K562 (cell line): ENCODE measurements around the gene ELF1. TPM values are rescaled to one million over a fixed set of nuclear protein-coding genes. Genes with fewer than 3 reads are reported as not detected.
A peak's percentile ranks its signal among the peaks of the same experiment; 100 is the strongest.

ENCODE experiments used
- ATAC-seq: fragments of 200-7000 bp; cut with Tn5 transposase; 3 replicates; pipeline ENCODE4 v1.9.1; 2020; ENCODE audit warnings: moderate library complexity
- BruUV-seq: library from RNA; stranded (reverse); fragments of 400-500 nt; replicated peaks from 2 replicates; lab custom pipeline; 2021; lab: Mats Ljungman, UMichigan
- CTCF ChIA-PET: fragments of 300-600 bp; formaldehyde crosslinking; extraction: SDS; loops from one replicate; lab custom pipeline; 2021; ENCODE audit warnings: low intra/inter-chr PET ratio; lab: Yijun Ruan, JAX
- POLR2A ChIA-PET: fragments of 300-600, 350-650 bp; sonication (Branson Sonifier 250); formaldehyde crosslinking; extraction: SDS; loops from one replicate; lab custom pipeline; 2021; ENCODE audit warnings: antibody characterized with exemption, inconsistent platforms; lab: Yijun Ruan, JAX
- DNase-seq, 4 experiments: peaks; one replicate each; pipeline versions ENCODE4 v3.0.0 to v3.0.0-alpha.2; 2011 to 2018; ENCODE audit warnings: low spot score in 3 of 4, mixed read lengths in 3 of 4; ENCODE audit errors: extremely low read depth in 1 of 4
- FAIRE-seq: peaks from 2 replicates; lab custom pipeline; 2011; peaks lifted over from hg19 to GRCh38; lab: Jason Lieb, UNC
- H2AFZ ChIP-seq: 2 replicates; pipeline ENCODE4 v1.6.0; 2011; ENCODE audit warnings: low read depth, low read length, control low read depth, inconsistent platforms
- H3K27ac ChIP-seq: fragments of 200-600 bp; 3 replicates; pipeline ENCODE4 v1.8.0; 2011; ENCODE audit warnings: low read depth, mild to moderate bottlenecking, control low read depth, inconsistent platforms, low read length, moderate library complexity, mixed read lengths; ENCODE audit errors: extremely low read depth
- H3K27me3 ChIP-seq, 2 experiments: fragments of 300-600 bp in 1 of 2; 2 replicates in 1 of 2; 3 replicates in 1 of 2; pipeline versions ENCODE4 v1.6.0 to v1.8.0; 2011; ENCODE audit warnings: inconsistent platforms in 2 of 2, low read length in 2 of 2, mild to moderate bottlenecking in 1 of 2, mixed read lengths in 1 of 2, moderate library complexity in 1 of 2; ENCODE audit not compliant: control insufficient read depth in 2 of 2, insufficient read depth in 2 of 2
- H3K36me3 ChIP-seq: fragments of 300-600 bp; 3 replicates; pipeline ENCODE4 v1.8.0; 2011; ENCODE audit warnings: mild to moderate bottlenecking, low read length, inconsistent platforms; ENCODE audit not compliant: control insufficient read depth, insufficient read depth
- H3K4me1 ChIP-seq, 2 experiments: fragments of 200-600 bp in 1 of 2; replicated peaks in 1 of 2; 2 replicates in 1 of 2; 3 replicates in 1 of 2; pipeline versions ENCODE4 v1.5.1 to v1.8.0; 2011; ENCODE audit warnings: inconsistent platforms in 2 of 2, low read length in 2 of 2, mild to moderate bottlenecking in 1 of 2, mixed read lengths in 1 of 2, moderate library complexity in 1 of 2; ENCODE audit not compliant: control insufficient read depth in 2 of 2, insufficient read depth in 2 of 2
- H3K4me2 ChIP-seq: 2 replicates; pipeline ENCODE4 v1.6.1; 2011; ENCODE audit warnings: low read length, control low read depth, inconsistent platforms, mixed read lengths; ENCODE audit not compliant: insufficient read depth
- H3K4me3 ChIP-seq: fragments of 200-600 bp; sonication (generic), shearing (Covaris generic); 2 replicates; pipeline ENCODE4 v1.5.1; 2016; ENCODE audit warnings: control low read depth, inconsistent platforms
- H3K79me2 ChIP-seq: fragments of 200-600 bp; 3 replicates; pipeline ENCODE4 v1.8.0; 2011; ENCODE audit warnings: low read length, inconsistent platforms; ENCODE audit not compliant: control insufficient read depth, insufficient read depth
- H3K9ac ChIP-seq, 2 experiments: 2 replicates each; pipeline versions ENCODE4 v1.6.0 to v1.6.1; 2011; ENCODE audit warnings: low read depth in 2 of 2, low read length in 2 of 2, control low read depth in 1 of 2, inconsistent platforms in 1 of 2, mild to moderate bottlenecking in 1 of 2, mixed read lengths in 1 of 2; ENCODE audit not compliant: insufficient read depth in 1 of 2
- H3K9me1 ChIP-seq: one replicate; pipeline ENCODE4 v1.6.0; 2011; ENCODE audit warnings: inconsistent platforms, mild to moderate bottlenecking, low read length, moderate library complexity; ENCODE audit not compliant: control insufficient read depth, insufficient read depth
- H3K9me3 ChIP-seq: replicated peaks from 2 replicates; pipeline ENCODE4 v1.5.1; 2011; ENCODE audit warnings: low read depth, low read length, inconsistent platforms; ENCODE audit not compliant: control insufficient read depth, insufficient read depth
- H4K20me1 ChIP-seq: replicated peaks from 2 replicates; pipeline ENCODE4 v1.6.1; 2011; ENCODE audit warnings: low read length, inconsistent platforms, mixed read lengths; ENCODE audit not compliant: control insufficient read depth, insufficient read depth
- E2F3 ChIP-seq: fragments of 250-450 bp; sonication (Bioruptor Pico); IDR thresholded peaks from 2 replicates; pipeline ENCODE4 v1.4.0; 2020; ENCODE audit warnings: mild to moderate bottlenecking
- HMBOX1 ChIP-seq: sonication (generic); IDR thresholded peaks from 2 replicates; pipeline ENCODE4 v1.6.1; 2016
- MEIS2 ChIP-seq: fragments of 450-650 bp; IDR thresholded peaks from 2 replicates; pipeline ENCODE4 v1.6.1; 2014; ENCODE audit warnings: mild to moderate bottlenecking; ENCODE audit not compliant: partially characterized antibody
- PKNOX1 ChIP-seq: fragments of 450-650 bp; IDR thresholded peaks from 2 replicates; pipeline ENCODE4 v1.6.1; 2016
- ZFX ChIP-seq: sonication (generic); formaldehyde crosslinking; IDR thresholded peaks from 2 replicates; pipeline ENCODE4 v1.8.0; 2022; ENCODE audit warnings: mild to moderate bottlenecking, missing genetic modification reagents, moderate library complexity
- ZNF224 ChIP-seq: sonication (generic); formaldehyde crosslinking; IDR thresholded peaks from 2 replicates; pipeline ENCODE4 v1.8.0; 2022; ENCODE audit warnings: mild to moderate bottlenecking, missing genetic modification reagents
- ZNF592 ChIP-seq: fragments of 450-650 bp; IDR thresholded peaks from 2 replicates; pipeline ENCODE4 v1.6.1; 2017; ENCODE audit warnings: antibody characterized with exemption, mild to moderate bottlenecking
- WGBS: fragments of 100-300 bp; shearing (Covaris generic); methylation state at CpG from one replicate; pipeline ENCODE4 v1.1.6; 2016; ENCODE audit warnings: low coverage, mixed read lengths; ENCODE audit not compliant: insufficient coverage; ENCODE audit errors: missing lambda C conversion rate; 5-methylcytosine and 5-hydroxymethylcytosine counted together
- in situ Hi-C: fragments of 300-500 bp; cut with MboI; formaldehyde crosslinking; loops from 4 replicates; pipeline ENCODE4 v1.15.0; 2018; ENCODE audit warnings: inconsistent platforms, mixed read lengths
- intact Hi-C: fragments of 100-400 bp; cut with micrococcal nuclease; formaldehyde crosslinking; loops from 2 replicates; pipeline ENCODE4 v1.14.2; 2022
- polyA plus RNA-seq, 8 experiments: library from polyadenylated mRNA; depleted of rRNA in 4 of 8; stranded (reverse) in 5 of 8; unstranded in 3 of 8; fragments of >200 nt; fragmentation: Nextera tagmentation in 2 of 8; fragmentation: Illumina TruSeq in 1 of 8; extraction: Ambion mirVana in 2 of 8; extraction: Trizol in 1 of 8; gene quantifications; 2 replicates each; pipeline versions ENCODE4 v1.2.1 to v1.2.3, GENCODE V29; 2011 to 2014; ENCODE audit warnings: inconsistent platforms in 1 of 8, missing spikeins in 1 of 8
- total RNA-seq, 7 experiments: library from RNA; depleted of rRNA in 6 of 7; stranded (reverse); fragments of >200 nt in 6 of 7; fragmentation: Illumina TruSeq in 2 of 7; extraction: Trizol in 2 of 7; gene quantifications; 2 replicates each; pipeline versions ENCODE4 v1.2.1 to v1.2.3, GENCODE V29; 2011 to 2021; ENCODE audit warnings: low replicate concordance in 1 of 7
- TF ChIP-seq, protein P1 (sequence below): fragments of 250-450 bp; sonication (Bioruptor Pico); IDR thresholded peaks from 2 replicates; pipeline ENCODE4 v1.4.0; 2020; ENCODE audit warnings: mild to moderate bottlenecking, moderate library complexity

ELF1 gene
- total and polyA plus RNA-seq, 9 of the 15 experiments (the other 6 are each of a cell fraction or from before 2014, with no cell fraction given) = 24.7 to 54.4 (median 33.4) TPM

GRCh38 chr13:41006978-41007743, 12.0 kb downstream of the ELF1 start (continued):
- TF ChIP-seq, protein P1, sequence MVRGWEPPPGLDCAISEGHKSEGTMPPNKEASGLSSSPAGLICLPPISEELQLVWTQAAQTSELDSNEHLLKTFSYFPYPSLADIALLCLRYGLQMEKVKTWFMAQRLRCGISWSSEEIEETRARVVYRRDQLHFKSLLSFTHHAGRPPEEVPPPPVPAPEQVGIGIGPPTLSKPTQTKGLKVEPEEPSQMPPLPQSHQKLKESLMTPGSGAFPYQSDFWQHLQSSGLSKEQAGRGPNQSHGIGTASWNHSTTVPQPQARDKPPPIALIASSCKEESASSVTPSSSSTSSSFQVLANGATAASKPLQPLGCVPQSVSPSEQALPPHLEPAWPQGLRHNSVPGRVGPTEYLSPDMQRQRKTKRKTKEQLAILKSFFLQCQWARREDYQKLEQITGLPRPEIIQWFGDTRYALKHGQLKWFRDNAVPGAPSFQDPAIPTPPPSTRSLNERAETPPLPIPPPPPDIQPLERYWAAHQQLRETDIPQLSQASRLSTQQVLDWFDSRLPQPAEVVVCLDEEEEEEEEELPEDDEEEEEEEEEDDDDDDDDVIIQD (CRISPR knock-in tag) = no peak
- TF ChIP-seq ZFX (CRISPR knock-in tag) = no peak

DNA sequence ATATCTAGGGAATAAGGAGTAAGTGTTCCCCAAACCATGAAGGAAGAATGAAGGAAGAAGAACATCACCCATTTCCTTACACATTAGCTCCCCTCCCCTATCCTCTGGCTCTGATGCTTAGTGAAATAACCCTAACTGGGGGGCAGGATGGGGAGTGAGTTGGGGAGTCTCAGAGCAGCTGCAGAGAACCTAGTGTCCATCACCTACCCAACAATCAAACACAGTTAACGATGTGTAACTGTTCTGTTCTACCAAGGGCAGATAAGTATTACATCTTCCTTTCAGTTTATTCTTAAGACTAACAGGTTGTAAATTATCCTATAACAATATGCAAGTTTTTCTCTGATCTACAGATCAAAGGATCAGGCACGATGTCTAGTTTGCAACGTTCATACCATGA, 12.8 kb downstream of the ELF1 start:
- H3K4me1 ChIP-seq = peaks cover 4 to 47% of the 10 kb centered on the region in 2 experiments
- DNase-seq (peak in 2 of 4 experiments; percentile 21 to 54), ATAC-seq (peak; percentile 71), FAIRE-seq (peak; percentile 73)
- in situ Hi-C loops (no loop called here), intact Hi-C loops (no loop called here)
- no peak overlapping the region for H3K4me3 ChIP-seq
- H3K79me2 ChIP-seq = peaks cover 100% of the 10 kb centered on the region
- CTCF ChIA-PET = no interaction called here
- H3K27me3 ChIP-seq = no peaks in the 10 kb centered on the region
- BruUV-seq = no TSS peak
- H3K27ac ChIP-seq = peak overlapping the region; percentile 71
- peak overlapping the region; percentile 68 for H3K4me2 ChIP-seq
- H4K20me1 ChIP-seq = no peaks in the 10 kb centered on the region
- 0% methylated on average over 3 of the region's 3 CpGs for WGBS
- H3K9ac ChIP-seq = peak overlapping the region in 1 of 2 experiments; percentile 63; a peak in 2 of 4 replicates
- H3K9me3 ChIP-seq = peaks cover 4% of the 10 kb centered on the region; the same call in 1 of the 2 replicates
- H3K36me3 ChIP-seq = peaks cover 23% of the 10 kb centered on the region; the same call in 2 of the 3 replicates
- H2AFZ ChIP-seq = no peak overlapping the region
- H3K9me1 ChIP-seq = no peaks in the 10 kb centered on the region
- POLR2A ChIA-PET = interaction anchor here (0.7 to 0.9 kb wide), 2 partner anchors 14 to 49 kb away, joined by 3 read pairs; no protein-coding TSS in a partner anchor
- no peak for TF ChIP-seq ZNF224 (CRISPR knock-in tag)
- 0 out of 2 replicates have a peak, but pooled peaks have one; percentile 17 for TF ChIP-seq ZNF592
- TF ChIP-seq E2F3 (CRISPR knock-in tag) = no peak
- TF ChIP-seq HMBOX1 = peak; percentile 50; the same call in 1 of the 2 replicates
- peak; percentile 9; the same call in 1 of the 2 replicates for TF ChIP-seq PKNOX1
- TF ChIP-seq MEIS2 = peak; percentile 15
